ENCODE results near the gene FKBP2.
A peak's percentile ranks its signal among the peaks of the same experiment; 100 is the strongest.
"Not testable (repeated sequence)": the region's sequence is repeated elsewhere in the genome, so short reads cannot be mapped to it uniquely, and the experiment has no call there.

Gene FKBP2

GRCh38 chr11:64234647-64235379 is 6.1 kb upstream of the FKBP2 start:
- DNase-seq (ENCODE audit: low read depth in 2 of 2) = no peak

DNA sequence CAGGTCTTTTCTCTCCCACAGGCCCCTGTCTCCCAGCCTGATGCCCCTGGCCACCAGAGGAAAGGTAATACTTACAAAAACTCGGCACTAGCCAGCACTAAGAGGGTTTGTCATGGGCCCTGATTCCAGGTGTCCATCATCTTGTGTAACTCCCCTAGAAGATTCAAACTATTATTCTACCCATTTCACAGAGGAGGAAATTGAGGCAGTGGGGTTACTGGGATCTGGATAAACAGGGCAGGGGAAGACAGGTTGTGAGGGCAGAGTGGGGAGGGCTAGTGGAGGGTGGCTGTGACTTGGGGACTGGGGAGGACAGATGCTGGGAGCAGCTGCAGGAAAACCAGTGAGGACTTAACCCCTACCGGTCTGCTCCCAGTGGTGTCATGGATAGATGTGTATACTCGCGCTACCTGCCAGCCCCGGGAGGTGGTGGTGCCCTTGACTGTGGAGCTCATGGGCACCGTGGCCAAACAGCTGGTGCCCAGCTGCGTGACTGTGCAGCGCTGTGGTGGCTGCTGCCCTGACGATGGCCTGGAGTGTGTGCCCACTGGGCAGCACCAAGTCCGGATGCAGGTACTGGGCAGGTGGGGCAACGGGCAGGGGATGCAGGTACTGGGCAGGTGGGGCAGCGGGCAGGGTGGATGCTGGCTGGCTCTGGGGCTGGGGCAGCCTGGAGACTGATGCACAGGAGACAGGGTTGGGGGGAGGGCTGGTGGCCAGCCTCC is 5.3 kb upstream of the FKBP2 start:
- no peak for DNase-seq (ENCODE audit: low read depth in 2 of 2)

DNA sequence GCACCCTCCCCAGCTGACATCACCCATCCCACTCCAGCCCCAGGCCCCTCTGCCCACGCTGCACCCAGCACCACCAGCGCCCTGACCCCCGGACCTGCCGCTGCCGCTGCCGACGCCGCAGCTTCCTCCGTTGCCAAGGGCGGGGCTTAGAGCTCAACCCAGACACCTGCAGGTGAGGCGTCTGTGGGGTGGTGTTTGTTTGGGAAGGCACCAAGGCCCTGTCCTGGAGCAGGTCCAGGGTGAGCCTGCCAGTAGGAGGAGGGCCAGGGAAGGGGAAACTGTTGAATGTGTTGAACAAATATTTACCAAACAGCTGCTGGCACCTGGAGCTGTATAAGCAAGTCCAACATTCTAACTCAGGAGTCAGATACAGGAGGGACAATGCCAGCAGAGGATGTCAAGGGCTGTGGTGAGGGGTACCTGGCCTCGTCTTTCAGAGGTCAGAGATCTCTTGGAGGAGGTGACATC is 3.4 kb upstream of the FKBP2 start:
- no peak for DNase-seq (ENCODE audit: low read depth in 2 of 2)

DNA sequence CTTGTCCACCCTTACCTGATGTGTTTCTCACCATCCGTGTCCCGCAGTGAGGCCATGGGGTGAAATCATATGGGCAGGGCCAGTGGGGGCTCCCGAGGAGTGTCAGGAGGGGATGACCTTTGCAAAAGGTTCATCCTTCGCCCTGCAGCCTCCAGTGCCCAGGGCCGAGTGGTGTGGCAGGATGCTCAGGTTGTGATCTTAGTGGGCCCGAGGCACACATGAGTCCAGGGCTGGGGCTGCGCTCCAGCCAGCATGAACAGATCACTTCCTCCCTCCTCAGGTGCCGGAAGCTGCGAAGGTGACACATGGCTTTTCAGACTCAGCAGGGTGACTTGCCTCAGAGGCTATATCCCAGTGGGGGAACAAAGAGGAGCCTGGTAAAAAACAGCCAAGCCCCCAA is 2.8 kb upstream of the FKBP2 start:
- no peak for DNase-seq (ENCODE audit: low read depth in 2 of 2)

GRCh38 chr11:64238999-64239398 is 1.9 kb upstream of the FKBP2 start:
- no peak for DNase-seq (ENCODE audit: low read depth in 2 of 2)

- no peak for DNase-seq (ENCODE audit: low read depth in 2 of 2)
These were observed 1.0 kb upstream of the FKBP2 start for GRCh38 chr11:64239662-64240434.

- DNase-seq (ENCODE audit: low read depth in 2 of 2) = no peak
These were observed 271 bp downstream of the FKBP2 start for GRCh38 chr11:64241241-64241490.

DNA sequence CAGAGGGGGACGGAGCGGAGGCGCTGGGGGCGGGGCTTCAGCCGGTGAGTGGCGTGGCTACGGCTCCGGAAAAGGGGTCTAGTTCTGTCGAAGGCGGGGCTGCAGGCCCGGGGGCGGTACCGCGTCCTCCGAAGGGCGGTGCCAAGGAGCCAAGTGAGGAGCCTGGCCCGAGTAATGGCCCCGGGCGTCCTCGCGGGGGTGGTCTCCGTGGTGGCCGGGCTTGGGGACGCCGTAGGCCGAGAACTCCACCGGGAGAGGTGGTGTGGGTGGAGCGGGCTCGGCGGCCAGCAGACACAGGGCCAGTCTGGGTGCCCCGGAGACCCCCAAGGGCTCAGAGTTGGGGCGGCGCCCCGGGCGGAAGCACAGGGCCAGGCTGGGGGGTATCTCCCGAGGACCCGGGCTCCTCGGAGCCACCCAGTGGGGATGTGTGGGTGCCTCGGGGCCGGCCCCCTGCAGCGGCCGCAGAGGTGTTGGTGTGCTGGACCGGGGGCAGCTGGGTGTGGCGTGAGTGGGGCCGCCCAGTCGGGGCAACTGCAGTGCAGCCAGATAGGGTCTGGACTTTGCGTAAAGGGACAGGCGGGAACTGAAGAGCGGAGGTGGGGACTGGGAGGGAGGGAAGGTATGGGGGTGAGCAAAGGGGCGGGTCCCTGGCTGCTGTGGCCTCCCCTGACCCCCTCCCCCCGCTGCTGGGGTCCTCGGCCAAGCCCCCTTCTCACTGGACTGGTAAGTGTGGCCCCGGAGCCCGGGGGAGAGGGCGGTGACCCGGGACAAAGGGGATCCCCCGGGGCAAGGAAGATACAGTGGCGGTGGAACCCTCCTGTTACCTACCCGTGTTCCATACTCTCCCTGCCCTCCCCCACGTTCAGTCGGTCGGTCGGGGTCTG is 838 bp downstream of the FKBP2 start:
- DNase-seq (ENCODE audit: low read depth in 2 of 2) = peak; percentile 99 to 100

DNA sequence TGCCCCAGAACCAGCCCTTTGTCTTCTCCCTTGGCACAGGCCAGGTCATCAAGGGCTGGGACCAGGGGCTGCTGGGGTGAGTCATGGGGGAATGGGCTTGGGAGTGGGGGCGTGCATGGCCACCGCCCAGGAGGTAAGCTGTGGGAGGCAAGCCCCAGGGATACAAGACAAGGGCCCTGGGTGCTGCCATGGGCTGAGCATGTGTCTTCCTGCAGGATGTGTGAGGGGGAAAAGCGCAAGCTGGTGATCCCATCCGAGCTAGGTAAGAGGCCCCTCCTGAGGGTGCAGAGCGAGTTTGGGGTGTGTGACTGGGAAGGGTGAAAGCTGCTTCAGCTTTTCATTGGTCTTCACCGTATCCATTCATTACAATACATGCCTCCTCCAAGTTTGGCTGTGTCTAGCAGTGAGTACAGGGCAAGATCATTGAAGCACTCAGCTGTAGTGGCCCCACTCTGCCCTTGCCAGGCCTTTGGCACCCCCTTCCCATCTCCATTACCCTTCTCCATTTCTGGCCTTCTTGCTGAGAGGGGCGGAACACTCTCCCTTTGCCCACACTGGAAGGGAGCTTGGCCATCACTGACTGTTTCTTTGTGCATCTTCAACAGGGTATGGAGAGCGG is 2.5 kb downstream of the FKBP2 start:
- no peak for DNase-seq (ENCODE audit: low read depth in 2 of 2)

DNA sequence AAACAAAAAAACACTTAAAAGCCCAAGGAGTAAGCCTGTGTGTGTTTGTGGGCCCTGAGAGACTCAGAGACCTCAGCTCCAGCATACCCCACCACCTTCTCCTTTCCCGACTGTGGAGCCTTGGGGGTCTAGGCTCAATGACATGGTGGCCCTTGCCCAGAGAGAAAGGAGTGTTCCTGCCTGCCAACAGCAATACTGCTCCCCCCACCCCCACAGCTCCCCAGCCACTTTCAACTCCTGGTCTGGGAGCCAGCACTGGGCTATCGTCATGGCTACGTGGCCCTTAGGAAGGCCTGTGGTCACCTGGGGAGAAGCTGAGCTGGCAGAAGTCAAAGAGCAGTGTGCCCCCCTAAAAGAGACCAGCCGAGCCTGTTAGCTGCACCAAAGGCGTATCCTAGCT is 3.2 kb downstream of the FKBP2 start:
- DNase-seq (ENCODE audit: low read depth in 2 of 2) = no peak

GRCh38 chr11:64244966-64245365 is 4.1 kb downstream of the FKBP2 start:
- DNase-seq (ENCODE audit: low read depth in 2 of 2) = no peak

DNA sequence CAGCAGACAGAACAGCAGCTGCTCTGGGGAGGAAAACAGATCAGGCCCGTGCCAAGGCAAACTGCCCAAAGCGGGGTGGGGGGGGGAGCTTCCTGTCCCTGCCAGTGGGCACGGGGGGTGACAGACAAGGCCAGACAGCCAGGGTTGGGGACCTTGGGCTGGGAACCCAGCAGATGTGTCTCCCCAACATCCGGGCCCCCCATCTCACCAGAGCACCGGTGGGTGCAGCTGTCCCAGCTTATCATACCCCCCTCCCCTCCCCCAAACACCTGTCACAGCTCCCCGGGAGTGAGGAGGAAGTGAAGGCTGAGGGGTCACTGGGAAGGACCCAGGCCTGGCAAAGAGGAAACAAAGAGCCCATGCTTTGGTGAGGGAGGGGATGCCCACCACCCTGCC is 4.5 kb downstream of the FKBP2 start:
- DNase-seq (ENCODE audit: low read depth in 2 of 2) = no peak

DNA sequence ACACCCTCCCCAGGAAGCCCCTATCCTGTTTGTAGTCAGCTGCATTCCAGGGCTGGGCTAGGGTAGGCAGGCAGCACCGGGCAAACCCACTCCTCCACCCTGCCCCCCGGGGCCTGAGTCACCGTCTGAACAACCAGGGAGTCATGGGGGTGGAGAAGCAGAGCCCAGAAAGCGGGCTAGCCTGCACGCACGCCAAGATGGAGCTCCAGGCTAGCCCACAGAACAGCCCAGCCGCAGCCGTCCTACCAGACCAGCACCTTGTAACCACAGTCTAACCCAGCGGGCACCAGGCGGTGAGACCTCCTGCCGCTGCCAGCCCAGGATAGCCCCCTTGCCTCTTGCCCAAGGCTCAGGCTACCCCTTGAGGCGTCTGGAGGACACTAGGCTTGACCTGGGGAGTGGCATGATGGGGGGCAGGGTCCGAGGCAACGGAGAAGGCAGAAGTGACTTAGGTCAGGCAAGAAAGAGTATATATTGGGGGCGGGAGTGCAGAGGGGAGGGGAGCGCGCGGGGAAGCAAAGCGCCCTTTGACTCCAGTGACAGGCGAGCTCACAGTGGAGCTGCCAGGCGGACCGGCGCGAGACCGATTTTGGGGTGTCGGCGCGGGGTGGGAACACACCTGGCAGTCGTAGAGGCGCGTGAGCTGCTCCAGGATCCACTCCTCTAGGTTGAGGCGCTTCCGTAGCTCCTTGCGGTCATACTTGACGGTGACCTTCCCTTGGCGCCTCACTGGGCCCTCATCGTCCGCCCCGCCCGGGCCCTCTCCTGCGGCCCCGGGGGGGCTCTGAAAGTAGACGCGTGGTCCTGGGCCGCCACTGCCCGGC is 5.1 kb downstream of the FKBP2 start:
- peak in 1 of 2 donors; percentile 73 for DNase-seq (ENCODE audit: low read depth in 2 of 2)

GRCh38 chr11:64246621-64246870 is 5.7 kb downstream of the FKBP2 start:
- not testable (repeated sequence) for DNase-seq (ENCODE audit: low read depth in 2 of 2)

GRCh38 chr11:64246871-64247728 is 6.2 kb downstream of the FKBP2 start, which contains the start of gene PPP1R14B:
Gene PPP1R14B (minus strand): TSS chr11:64246943. CDS start chr11:64246673, 270 bp downstream.
- peak in 1 of 2 donors; percentile 69 for DNase-seq (ENCODE audit: low read depth in 2 of 2)

- DNase-seq (ENCODE audit: low read depth in 2 of 2) = no peak
These were observed 7.0 kb downstream of the FKBP2 start for GRCh38 chr11:64247729-64248531.

GRCh38 chr11:64248578-64248977 is 7.7 kb downstream of the FKBP2 start:
- DNase-seq (ENCODE audit: low read depth in 2 of 2) = no peak

DNA sequence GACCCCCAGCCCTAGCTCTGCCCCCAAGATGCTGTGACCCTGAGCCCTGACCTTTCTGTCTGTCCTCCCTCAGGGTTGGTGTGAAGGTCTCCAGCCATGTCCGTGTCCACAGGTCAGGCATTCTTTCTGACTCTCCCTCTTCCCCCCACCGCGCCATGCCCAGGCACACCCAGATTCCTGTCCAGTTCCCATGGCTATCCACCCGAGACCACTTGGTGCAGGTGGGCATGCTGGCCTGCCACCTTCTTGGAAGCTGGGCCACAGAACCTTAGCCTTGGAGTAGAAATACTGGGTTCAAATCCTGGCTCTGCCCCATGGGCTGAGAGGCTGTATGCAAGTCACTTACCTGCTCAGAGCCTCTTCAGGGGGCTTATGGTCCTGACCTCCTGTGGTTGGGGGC is 8.1 kb downstream of the FKBP2 start:
- no peak for DNase-seq (ENCODE audit: low read depth in 2 of 2)

Measured in stimulated activated CD4-positive, alpha-beta T cell treated with anti-CD3 and anti-CD28 coated beads, Interleukin-1b, Interleukin-23, amount 100 ng/mL, for 1 hour (primary cell).